Retinal pigment epithelial cell (primary cell): ENCODE data around the gene UNC5C.

Experiments used
- DNase-seq: peaks from one replicate; pipeline ENCODE4 v3.0.0-alpha.2; 2010; ENCODE audit warnings: low read depth
- H3K4me3 ChIP-seq: 2 replicates; pipeline ENCODE4 v1.5.1; 2011; ENCODE audit warnings: mild to moderate bottlenecking, low read length, control low read depth, moderate library complexity
- TF ChIP-seq, protein P1 (sequence below): conservative IDR thresholded peaks from 2 replicates; pipeline ENCODE4 v1.5.1; 2011; ENCODE audit warnings: low read depth, low read length, control low read depth, inconsistent platforms

UNC5C gene

DNA sequence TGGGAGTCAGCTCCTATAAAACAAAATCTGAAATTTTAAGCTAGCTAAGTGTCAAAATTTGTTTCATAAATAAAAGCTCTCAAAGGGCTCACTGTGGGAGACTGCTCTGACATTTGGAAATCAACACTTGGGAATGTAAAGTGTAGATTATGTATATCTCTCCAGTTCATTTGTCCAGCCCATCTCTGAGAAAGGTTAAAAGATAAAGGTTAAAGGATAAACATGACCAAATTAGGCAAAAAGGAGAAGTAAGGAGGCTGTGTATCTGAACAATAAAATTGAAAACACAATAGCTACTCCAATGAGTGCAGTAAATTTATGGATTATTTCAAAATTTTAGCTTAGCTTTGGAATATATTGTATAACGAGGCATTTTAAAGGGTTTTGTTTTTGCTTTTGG lies 304.9 kb downstream of the UNC5C start:
- DNase-seq: no peak
- TF ChIP-seq, protein P1, sequence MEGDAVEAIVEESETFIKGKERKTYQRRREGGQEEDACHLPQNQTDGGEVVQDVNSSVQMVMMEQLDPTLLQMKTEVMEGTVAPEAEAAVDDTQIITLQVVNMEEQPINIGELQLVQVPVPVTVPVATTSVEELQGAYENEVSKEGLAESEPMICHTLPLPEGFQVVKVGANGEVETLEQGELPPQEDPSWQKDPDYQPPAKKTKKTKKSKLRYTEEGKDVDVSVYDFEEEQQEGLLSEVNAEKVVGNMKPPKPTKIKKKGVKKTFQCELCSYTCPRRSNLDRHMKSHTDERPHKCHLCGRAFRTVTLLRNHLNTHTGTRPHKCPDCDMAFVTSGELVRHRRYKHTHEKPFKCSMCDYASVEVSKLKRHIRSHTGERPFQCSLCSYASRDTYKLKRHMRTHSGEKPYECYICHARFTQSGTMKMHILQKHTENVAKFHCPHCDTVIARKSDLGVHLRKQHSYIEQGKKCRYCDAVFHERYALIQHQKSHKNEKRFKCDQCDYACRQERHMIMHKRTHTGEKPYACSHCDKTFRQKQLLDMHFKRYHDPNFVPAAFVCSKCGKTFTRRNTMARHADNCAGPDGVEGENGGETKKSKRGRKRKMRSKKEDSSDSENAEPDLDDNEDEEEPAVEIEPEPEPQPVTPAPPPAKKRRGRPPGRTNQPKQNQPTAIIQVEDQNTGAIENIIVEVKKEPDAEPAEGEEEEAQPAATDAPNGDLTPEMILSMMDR: no peak
- no peak overlapping the region for H3K4me3 ChIP-seq

DNA sequence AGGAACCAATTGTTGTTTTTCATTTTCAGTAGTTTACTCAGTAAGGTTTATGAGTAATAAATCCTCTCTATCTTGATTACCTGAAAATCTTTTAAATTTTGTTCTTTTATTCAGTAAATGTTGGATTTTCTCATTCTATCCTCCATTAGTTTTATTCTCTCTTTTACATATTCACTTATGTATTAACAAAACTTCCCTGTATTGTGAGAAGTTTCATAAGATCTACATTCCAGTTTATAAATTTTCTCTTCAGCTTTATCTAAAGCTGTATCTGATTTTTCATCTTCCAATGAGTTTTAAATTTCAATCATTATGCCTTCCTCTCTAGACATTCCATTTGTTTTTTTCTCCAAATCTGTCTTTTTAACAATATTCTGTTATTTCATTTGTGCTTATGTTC lies 310.2 kb downstream of the UNC5C start:
- TF ChIP-seq, protein P1: no peak
- no peak overlapping the region for H3K4me3 ChIP-seq
- no peak for DNase-seq

DNA sequence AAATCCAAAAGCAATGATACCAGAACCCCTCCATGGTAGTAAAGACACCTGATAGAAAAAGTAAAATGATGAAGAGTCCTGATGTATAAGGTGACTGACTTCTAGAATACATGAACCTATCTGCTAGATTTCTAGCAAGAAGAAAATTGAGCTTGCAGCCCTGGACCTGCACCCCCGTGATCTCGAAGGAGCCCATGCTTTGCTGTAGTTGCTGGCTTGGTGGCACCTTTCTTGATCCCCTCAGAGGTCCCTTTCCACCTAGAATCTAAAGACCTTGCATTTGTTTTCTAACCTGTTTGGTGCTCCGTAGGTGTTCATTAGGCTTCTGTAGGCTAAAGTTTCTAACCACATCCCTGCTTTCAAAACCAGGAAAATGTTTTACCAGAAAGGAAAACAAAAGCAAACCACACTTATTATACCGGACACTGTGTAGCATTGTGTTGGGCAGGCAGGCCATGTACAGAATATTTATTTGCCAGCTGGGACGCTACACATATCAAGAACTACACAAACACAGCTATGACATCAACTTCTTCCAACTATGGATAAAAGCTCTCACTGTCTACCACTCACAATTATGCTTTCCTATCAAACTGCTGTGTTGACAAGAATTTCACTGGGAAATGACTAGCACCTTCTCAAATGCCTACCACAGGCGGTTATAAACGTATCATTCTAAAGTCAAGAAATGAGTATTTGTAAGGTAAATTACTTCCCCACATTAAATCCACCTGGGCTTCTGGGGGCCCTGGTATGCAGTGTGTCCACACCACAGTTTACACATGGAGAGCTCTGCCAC lies 316.2 kb downstream of the UNC5C start:
- no peak for DNase-seq
- TF ChIP-seq, protein P1: no peak
- H3K4me3 ChIP-seq: no peak overlapping the region

DNA sequence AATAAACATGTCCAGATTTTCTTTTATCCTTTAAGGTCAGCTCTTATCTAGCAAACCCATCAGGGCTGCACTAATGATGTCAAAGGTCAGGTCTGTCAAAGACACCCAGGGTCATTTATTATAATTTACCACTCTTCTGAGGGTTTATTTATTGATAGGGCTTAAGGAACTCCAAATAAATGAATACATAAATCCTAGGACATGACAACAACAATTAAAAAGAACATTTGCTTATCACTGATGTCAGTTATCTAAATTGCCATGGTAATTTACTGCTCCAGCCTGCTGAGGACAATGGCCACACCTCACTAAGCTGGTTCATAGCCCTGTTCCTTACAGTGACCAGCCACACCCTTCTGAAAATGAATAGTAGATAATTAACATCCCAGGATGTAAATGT lies 317.1 kb downstream of the UNC5C start:
- TF ChIP-seq, protein P1: no peak
- no peak overlapping the region for H3K4me3 ChIP-seq
- DNase-seq: no peak

DNA sequence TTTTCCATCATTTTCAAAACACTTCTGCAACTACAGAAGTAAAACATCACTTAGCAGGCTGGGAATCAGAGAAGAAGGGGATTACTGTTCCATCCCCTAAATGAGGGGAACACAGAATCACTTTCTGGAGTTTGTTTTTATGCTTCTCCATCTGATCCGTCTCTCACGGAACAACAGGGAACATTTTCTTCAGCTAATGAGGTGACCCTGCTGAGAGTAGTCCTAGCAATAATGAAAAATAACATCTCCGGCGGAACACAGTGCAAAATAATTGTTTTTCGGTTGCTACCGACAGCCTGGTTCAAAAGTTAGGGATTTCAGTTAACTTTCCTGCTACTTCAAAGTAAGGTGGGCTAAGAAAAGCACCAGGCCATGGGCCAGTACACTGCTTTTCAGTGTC lies 322.9 kb downstream of the UNC5C start:
- no peak overlapping the region for H3K4me3 ChIP-seq
- TF ChIP-seq, protein P1: no peak
- no peak for DNase-seq

DNA sequence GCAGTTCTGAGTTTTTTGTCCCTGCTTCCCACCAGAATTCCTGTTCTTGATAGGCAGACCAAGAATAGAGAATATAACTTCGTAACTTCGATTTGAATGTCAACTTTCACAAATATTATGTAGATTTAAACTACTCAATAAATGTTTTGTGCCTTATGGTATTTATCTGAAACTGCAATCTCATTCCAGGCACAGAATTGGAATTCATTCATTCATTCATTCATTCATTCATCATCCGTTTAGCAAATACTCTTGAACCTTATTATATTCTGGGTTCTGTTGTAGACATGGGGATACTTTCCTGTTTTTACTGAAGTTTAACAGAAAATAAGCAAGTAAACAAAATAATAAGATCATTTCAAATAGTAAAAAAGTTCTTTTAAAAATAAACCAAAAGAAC lies 324.4 kb downstream of the UNC5C start:
- DNase-seq: no peak
- no peak overlapping the region for H3K4me3 ChIP-seq
- TF ChIP-seq, protein P1: no peak
